Sigmoid colon (tissue), 7 donors: ENCODE measurements around the gene NKD2. TPM values are rescaled to one million over a fixed set of nuclear protein-coding genes. Genes with fewer than 3 reads are reported as not detected.
A peak's percentile ranks its signal among the peaks of the same experiment; 100 is the strongest.

Experiments used
- DNase-seq: peaks from one replicate; pipeline ENCODE4 v3.0.0-alpha.2; 2019
- H3K27ac ChIP-seq, 4 donors: fragments of 200-600 bp; sonication (generic); one replicate each; pipeline ENCODE4 v1.5.1; 2016 to 2019; ENCODE audit warnings: mild to moderate bottlenecking in 1 of 4
- H3K27me3 ChIP-seq, 3 donors: fragments of 200-600 bp; sonication (generic); one replicate each; pipeline ENCODE4 v1.5.1; 2019; ENCODE audit warnings: mild to moderate bottlenecking in 1 of 3
- H3K36me3 ChIP-seq, 4 donors: fragments of 200-600 bp; sonication (generic); one replicate each; pipeline ENCODE4 v1.5.1; 2016 to 2019
- H3K4me1 ChIP-seq, 4 donors: fragments of 200-600 bp; sonication (generic); one replicate each; pipeline ENCODE4 v1.5.1; 2017 to 2019
- H3K4me3 ChIP-seq, 4 donors: fragments of 200-600 bp; sonication (generic); one replicate each; pipeline ENCODE4 v1.5.1; 2017 to 2019; ENCODE audit warnings: mild to moderate bottlenecking in 2 of 4, moderate library complexity in 1 of 4
- H3K9me3 ChIP-seq, 4 donors: fragments of 200-600 bp in 3 of 4; sonication (generic) in 3 of 4; one replicate each; pipeline versions ENCODE4 v1.5.1 to v1.6.1; 2013 to 2019
- CTCF ChIP-seq, 4 experiments: fragments of 450-650 bp in 3 of 4; fragments of 200-600 bp in 1 of 4; IDR thresholded peaks; one replicate each; pipeline ENCODE4 v1.5.1; 2016 to 2019; ENCODE audit warnings: antibody characterized with exemption in 4 of 4, mild to moderate bottlenecking in 3 of 4, moderate library complexity in 2 of 4
- EP300 ChIP-seq, 4 donors: sonication (generic); formaldehyde crosslinking; IDR thresholded peaks; one replicate each; pipeline ENCODE4 v1.6.1; 2017; ENCODE audit warnings: antibody characterized with exemption in 4 of 4
- POLR2A ChIP-seq, 2 donors: fragments of 450-650 bp; IDR thresholded peaks; one replicate each; pipeline ENCODE4 v1.6.1; 2016; ENCODE audit warnings: antibody characterized with exemption in 2 of 2, mild to moderate bottlenecking in 2 of 2, moderate library complexity in 2 of 2
- POLR2AphosphoS5 ChIP-seq, 4 donors: sonication (generic); formaldehyde crosslinking; IDR thresholded peaks; one replicate each; pipeline ENCODE4 v1.6.1; 2017; ENCODE audit warnings: antibody characterized with exemption in 4 of 4
- WGBS, 2 donors: extraction: QIAGEN DNeasy Blood & Tissue Kit; methylation state at CpG; one replicate each; pipeline ENCODE4 v1.1.7; 2013; 5-methylcytosine and 5-hydroxymethylcytosine counted together
- intact Hi-C: fragments of 100-400 bp; cut with DNase I; formaldehyde crosslinking; loops from one replicate; pipeline ENCODE4 v1.15.1; 2023
- polyA plus RNA-seq, 3 donors: library from polyadenylated mRNA; stranded (reverse); fragments of 200-250 nt; gene quantifications; one replicate each; pipeline ENCODE4 v1.2.3, GENCODE V29; 2013
- total RNA-seq, 4 donors: library from RNA; depleted of rRNA; stranded (reverse); fragments of >200 nt; gene quantifications; one replicate each; pipeline ENCODE4 v1.1.0, GENCODE V29; 2016
- donor health status: healthy with polysubstance abuse.
- donor health status: Bipolar disorder and iron deficiency.
- donor health status: healthy.

Gene NKD2
- total and polyA plus RNA-seq, 7 donors = 0.60 to 4.4 (median 1.8) TPM

- H3K36me3 ChIP-seq = no peaks in the 10 kb centered on the region
- WGBS, 2 donors = 77 to 88% methylated on average over 5 of the region's 5 CpGs
- DNase-seq = peak; percentile 44
- H3K4me1 ChIP-seq = peaks cover 0 to 43% (median 36%) of the 10 kb centered on the region in 4 donors
- H3K27ac ChIP-seq = no peak overlapping the region
- intact Hi-C loops = loop anchor here (5.0 to 10.0 kb wide), 2 partner anchors 108 to 136 kb away; partner anchors contain the start of gene SLC12A7
- no peak for TF ChIP-seq CTCF (IDR thresholded peaks at IDR 0.05)
- no peak for TF ChIP-seq POLR2AphosphoS5 (IDR thresholded peaks at IDR 0.05)
- no peak for TF ChIP-seq EP300 (IDR thresholded peaks at IDR 0.05)
- TF ChIP-seq POLR2A (IDR thresholded peaks at IDR 0.05) = no peak
- no peak overlapping the region for H3K4me3 ChIP-seq
- H3K27me3 ChIP-seq = peaks cover 13 to 36% (median 35%) of the 10 kb centered on the region in 3 donors
- H3K9me3 ChIP-seq = no peaks in the 10 kb centered on the region
These were observed 1.9 kb upstream of the NKD2 start for GRCh38 chr5:1006656-1007071.

GRCh38 chr5:1007221-1007680 is 1.4 kb upstream of the NKD2 start:
- DNase-seq = peak; percentile 62

GRCh38 chr5:1007681-1008450 is 736 bp upstream of the NKD2 start:
- TF ChIP-seq POLR2A (IDR thresholded peaks at IDR 0.05) = no peak
- no peak for TF ChIP-seq CTCF (IDR thresholded peaks at IDR 0.05)
- TF ChIP-seq POLR2AphosphoS5 (IDR thresholded peaks at IDR 0.05) = no peak
- no peak for TF ChIP-seq EP300 (IDR thresholded peaks at IDR 0.05)
- Histone ChIP-seq H3K27me3 (peaks cover 13 to 36% (median 36%) of the 10 kb centered on the region in 3 donors), H3K36me3 (no peaks in the 10 kb centered on the region), H3K4me1 (peaks cover 0 to 43% (median 36%) of the 10 kb centered on the region in 4 donors), H3K9me3 (no peaks in the 10 kb centered on the region), H3K4me3 (peak overlapping the region in 1 of 4 donors; percentile 62), H3K27ac (no peak overlapping the region)
- peak; percentile 64 for DNase-seq
- intact Hi-C loops = loop anchor here (5.0 to 10.0 kb wide), 2 partner anchors 107 to 134 kb away; partner anchors contain the start of gene SLC12A7
- WGBS, 2 donors = 37 to 66% methylated on average over 23 of the region's 23 CpGs

More at GRCh38 chr5:1007221-1007680, 1.4 kb upstream of the NKD2 start:
- peaks cover 0 to 43% (median 36%) of the 10 kb centered on the region in 4 donors for H3K4me1 ChIP-seq
- no peak overlapping the region for H3K4me3 ChIP-seq
- intact Hi-C loops = loop anchor here (5.0 to 10.0 kb wide), 2 partner anchors 108 to 135 kb away; partner anchors contain the start of gene SLC12A7
- H3K27me3 ChIP-seq = peaks cover 13 to 36% (median 36%) of the 10 kb centered on the region in 3 donors
- TF ChIP-seq CTCF (IDR thresholded peaks at IDR 0.05) (no peak), POLR2AphosphoS5 (IDR thresholded peaks at IDR 0.05) (no peak), EP300 (IDR thresholded peaks at IDR 0.05) (no peak), POLR2A (IDR thresholded peaks at IDR 0.05) (no peak)
- H3K36me3 ChIP-seq = no peaks in the 10 kb centered on the region
- no peaks in the 10 kb centered on the region for H3K9me3 ChIP-seq
- H3K27ac ChIP-seq = no peak overlapping the region
- WGBS, 2 donors = 70 to 87% methylated on average over 17 of the region's 17 CpGs

GRCh38 chr5:1009359-1010180 is 968 bp downstream of the NKD2 start:
- Histone ChIP-seq H3K36me3 (no peaks in the 10 kb centered on the region), H3K27ac (peak overlapping the region in 1 of 4 donors; percentile 32), H3K27me3 (peaks cover 13 to 36% (median 36%) of the 10 kb centered on the region in 3 donors), H3K9me3 (no peaks in the 10 kb centered on the region), H3K4me3 (peak overlapping the region; percentile 34 to 62 (median 52)), H3K4me1 (peaks cover 0 to 38% (median 31%) of the 10 kb centered on the region in 4 donors)
- intact Hi-C loops = loop anchor here (5.0 to 10.0 kb wide), 2 partner anchors 105 to 133 kb away; partner anchors contain the start of gene SLC12A7
- peak; percentile 61 for DNase-seq
- TF ChIP-seq EP300 (IDR thresholded peaks at IDR 0.05) (no peak), POLR2AphosphoS5 (IDR thresholded peaks at IDR 0.05) (no peak)
- 8 to 11% methylated on average over 70 of the region's 70 CpGs for WGBS, 2 donors
